Measurements from ENCODE around the gene UGT1A10.
A peak's percentile ranks its signal among the peaks of the same experiment; 100 is the strongest.
"Not testable (repeated sequence)": the region's sequence is repeated elsewhere in the genome, so short reads cannot be mapped to it uniquely, and the experiment has no call there.

The UGT1A10 gene

GRCh38 chr2:233603520-233603919 is 32.7 kb upstream of the UGT1A10 start:
- no peak for TF ChIP-seq CTCF (IDR thresholded peaks at IDR 0.05; ENCODE audit: insufficient read depth, missing control alignments)
- FAIRE-seq (no peak), DNase-seq (ENCODE audit: insufficient read length, low spot score) (no peak)

- DNase-seq (ENCODE audit: insufficient read length, low spot score) = no peak
- TF ChIP-seq CTCF (IDR thresholded peaks at IDR 0.05; ENCODE audit: insufficient read depth, missing control alignments) = no peak
- FAIRE-seq = no peak
Measured at GRCh38 chr2:233604826-233605225, 31.4 kb upstream of the UGT1A10 start.

DNA sequence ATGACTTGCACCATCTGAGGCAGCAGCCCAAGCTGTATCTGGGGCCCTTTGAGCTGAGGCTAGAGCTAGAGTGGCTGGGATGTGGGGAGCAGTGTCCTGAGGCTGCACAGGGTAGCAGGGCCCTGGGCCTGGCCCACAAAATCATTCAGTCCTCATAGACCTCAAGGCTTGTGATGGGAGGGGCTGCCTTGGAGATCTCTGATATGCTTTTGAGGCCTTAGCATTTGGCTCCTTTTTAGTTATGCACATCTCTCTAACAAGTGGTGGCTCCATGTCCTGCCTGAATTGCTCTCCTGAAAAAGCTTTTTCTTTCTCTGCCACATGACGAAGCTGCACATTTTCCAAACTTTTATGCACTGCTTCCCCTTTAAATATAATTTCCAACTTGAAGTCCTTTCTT is 30.6 kb upstream of the UGT1A10 start:
- no peak for DNase-seq (ENCODE audit: insufficient read length, low spot score)
- no peak for TF ChIP-seq CTCF (IDR thresholded peaks at IDR 0.05; ENCODE audit: insufficient read depth, missing control alignments)
- FAIRE-seq = no peak

DNA sequence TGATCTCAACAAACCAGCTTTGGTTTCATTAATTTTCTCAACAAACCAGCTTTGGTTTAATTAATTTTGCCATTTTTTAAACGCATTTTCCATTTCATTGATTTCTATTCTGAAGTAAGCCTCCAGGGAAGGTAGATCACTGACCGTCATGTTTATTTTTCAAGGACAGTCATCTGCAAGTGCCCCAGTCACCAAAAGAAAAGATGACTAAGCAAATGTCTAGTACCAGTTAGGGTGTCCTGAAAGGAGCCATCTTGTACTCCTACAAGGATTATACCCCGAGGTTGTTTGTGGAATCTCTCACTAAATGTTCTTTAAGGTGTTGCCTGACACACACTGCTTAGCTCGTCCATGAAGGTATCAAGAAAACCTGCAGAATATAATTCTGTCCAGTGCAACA is 25.0 kb upstream of the UGT1A10 start:
- FAIRE-seq (no peak), DNase-seq (ENCODE audit: insufficient read length, low spot score) (no peak)
- no peak for TF ChIP-seq CTCF (IDR thresholded peaks at IDR 0.05; ENCODE audit: insufficient read depth, missing control alignments)

- not testable (repeated sequence) for FAIRE-seq; DNase-seq (ENCODE audit: insufficient read length, low spot score)
Measured at GRCh38 chr2:233617476-233617875, 18.8 kb upstream of the UGT1A10 start, which contains the start of gene UGT1A8. TSS of gene UGT1A8 (plus strand) at chr2:233617633. CDS start at chr2:233617708, 75 bp downstream.

GRCh38 chr2:233620204-233620603 is 16.0 kb upstream of the UGT1A10 start:
- DNase-seq (ENCODE audit: insufficient read length, low spot score) = no peak
- TF ChIP-seq CTCF (IDR thresholded peaks at IDR 0.05; ENCODE audit: insufficient read depth, missing control alignments) = no peak
- peak; percentile 16 for FAIRE-seq

DNA sequence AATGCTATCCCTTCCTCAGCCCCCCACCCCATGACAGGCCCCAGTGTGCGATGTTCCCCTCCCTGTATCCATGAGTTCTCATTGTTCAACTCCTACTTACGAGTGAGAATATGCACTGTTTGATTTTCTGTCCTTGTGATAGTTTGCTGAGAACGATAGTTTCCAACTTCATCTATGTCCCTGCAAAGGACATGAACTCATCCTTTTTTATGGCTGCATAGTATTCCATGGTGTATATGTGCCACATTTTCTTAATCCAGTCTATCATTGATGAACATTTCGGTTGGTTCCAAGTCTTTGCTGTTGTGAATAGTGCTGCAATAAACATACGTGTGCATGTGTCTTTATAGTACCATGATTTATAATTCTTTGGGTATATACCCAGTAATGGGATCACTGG is 14.4 kb upstream of the UGT1A10 start:
- DNase-seq (ENCODE audit: insufficient read length, low spot score); FAIRE-seq: not testable (repeated sequence)

- DNase-seq (ENCODE audit: insufficient read length, low spot score) (no peak), FAIRE-seq (no peak)
- TF ChIP-seq CTCF (IDR thresholded peaks at IDR 0.05; ENCODE audit: insufficient read depth, missing control alignments) = no peak
Measured at GRCh38 chr2:233627331-233628025, 8.8 kb upstream of the UGT1A10 start.
